Prostate gland (tissue), 2 donors: ENCODE data around the gene IL1RAPL2. TPM values are rescaled to one million over a fixed set of nuclear protein-coding genes. Genes with fewer than 3 reads are reported as not detected.

Experiments used
- DNase-seq: peaks from one replicate; pipeline ENCODE4 v3.0.0-alpha.2; 2019; ENCODE audit warnings: low spot score
- H3K27ac ChIP-seq, 2 donors: fragments of 200-600 bp; sonication (generic); 2 replicates each; pipeline ENCODE4 v1.5.1; 2017 to 2019
- H3K27me3 ChIP-seq: fragments of 200-600 bp; sonication (generic); replicated peaks from 2 replicates; pipeline ENCODE4 v1.5.1; 2019; ENCODE audit not compliant: insufficient read depth
- H3K36me3 ChIP-seq, 2 donors: fragments of 200-600 bp; sonication (generic); 1 replicate in 1 of 2; 2 replicates in 1 of 2; pipeline versions ENCODE4 v1.5.1 to v1.8.1; 2017 to 2019
- H3K4me1 ChIP-seq: fragments of 200-600 bp; sonication (generic); replicated peaks from 2 replicates; pipeline ENCODE4 v1.5.1; 2019
- H3K4me3 ChIP-seq, 2 donors: fragments of 200-600 bp; sonication (generic); 2 replicates each; pipeline ENCODE4 v1.5.1; 2017 to 2019
- H3K9me3 ChIP-seq: fragments of 200-600 bp; sonication (generic); 2 replicates; pipeline ENCODE4 v1.5.1; 2017
- CTCF ChIP-seq, 4 experiments: fragments of 200-600 bp in 2 of 4; fragments of 450-650 bp in 2 of 4; sonication (generic) in 2 of 4; IDR thresholded peaks; 1 replicate in 3 of 4; 2 replicates in 1 of 4; pipeline ENCODE4 v1.5.1; 2016 to 2019; ENCODE audit warnings: antibody characterized with exemption in 4 of 4, mild to moderate bottlenecking in 2 of 4, moderate library complexity in 2 of 4
- POLR2A ChIP-seq: fragments of 450-650 bp; IDR thresholded peaks from one replicate; pipeline ENCODE4 v1.6.1; 2016; ENCODE audit warnings: antibody characterized with exemption, mild to moderate bottlenecking
- POLR2AphosphoS5 ChIP-seq: sonication (generic); formaldehyde crosslinking; IDR thresholded peaks from one replicate; pipeline ENCODE4 v1.6.1; 2017; ENCODE audit warnings: antibody characterized with exemption
- WGBS: methylation state at CpG from one replicate; pipeline ENCODE4 v1.1.5; 2018; 5-methylcytosine and 5-hydroxymethylcytosine counted together
- intact Hi-C: fragments of 100-400 bp; cut with DNase I; formaldehyde crosslinking; loops from one replicate; pipeline ENCODE4 v1.14.2; 2022
- total RNA-seq, 2 donors: library from RNA; depleted of rRNA; stranded (reverse); fragments of >200 nt; gene quantifications; one replicate each; pipeline ENCODE4 v1.1.0, GENCODE V29; 2016

IL1RAPL2 gene
- total RNA-seq, 2 donors from 2014 or later = 0.51 TPM; not detected in 1

GRCh38 chrX:105758754-105759153 lies 1192.8 kb downstream of the IL1RAPL2 start:
- H3K27ac ChIP-seq = no peak overlapping the region
- H3K27me3 ChIP-seq = no peaks in the 10 kb centered on the region
- no peak for DNase-seq
- H3K4me3 ChIP-seq = no peak overlapping the region
- intact Hi-C loops = no loop called here
- 69% methylated on average over 1 of the region's 1 CpG for WGBS
- H3K9me3 ChIP-seq = no peaks in the 10 kb centered on the region
- TF ChIP-seq POLR2A (no peak), POLR2AphosphoS5 (no peak), CTCF (IDR thresholded peaks at IDR 0.05) (no peak)
- no peaks in the 10 kb centered on the region for H3K36me3 ChIP-seq
- H3K4me1 ChIP-seq = no peaks in the 10 kb centered on the region

GRCh38 chrX:105759598-105759997 lies 1193.6 kb downstream of the IL1RAPL2 start:
- 79% methylated on average over 2 of the region's 2 CpGs for WGBS
- intact Hi-C loops = no loop called here

GRCh38 chrX:105765691-105766090 lies 1199.7 kb downstream of the IL1RAPL2 start:
- H3K4me3 ChIP-seq = no peak overlapping the region
- H3K4me1 ChIP-seq = no peaks in the 10 kb centered on the region
- intact Hi-C loops = no loop called here
- H3K27me3 ChIP-seq = no peaks in the 10 kb centered on the region
- WGBS = 85% methylated on average over 1 of the region's 1 CpG
- no peaks in the 10 kb centered on the region for H3K36me3 ChIP-seq
- no peak for TF ChIP-seq POLR2A
- no peak for TF ChIP-seq CTCF (IDR thresholded peaks at IDR 0.05)
- no peak for TF ChIP-seq POLR2AphosphoS5
- H3K27ac ChIP-seq = no peak overlapping the region
- no peak for DNase-seq
- H3K9me3 ChIP-seq = no peaks in the 10 kb centered on the region

More at GRCh38 chrX:105759598-105759997, 1193.6 kb downstream of the IL1RAPL2 start:
- Histone ChIP-seq H3K4me1 (no peaks in the 10 kb centered on the region), H3K4me3 (no peak overlapping the region), H3K36me3 (no peaks in the 10 kb centered on the region), H3K27me3 (no peaks in the 10 kb centered on the region), H3K27ac (no peak overlapping the region), H3K9me3 (no peaks in the 10 kb centered on the region)
- TF ChIP-seq POLR2AphosphoS5 (no peak), CTCF (IDR thresholded peaks at IDR 0.05) (no peak), POLR2A (no peak)
- DNase-seq = no peak

- Histone ChIP-seq H3K9me3 (no peaks in the 10 kb centered on the region), H3K4me3 (no peak overlapping the region), H3K4me1 (no peaks in the 10 kb centered on the region), H3K27ac (no peak overlapping the region), H3K36me3 (no peaks in the 10 kb centered on the region), H3K27me3 (no peaks in the 10 kb centered on the region)
- intact Hi-C loops = no loop called here
- DNase-seq = no peak
- TF ChIP-seq POLR2AphosphoS5 (no peak), CTCF (IDR thresholded peaks at IDR 0.05) (no peak), POLR2A (no peak)
These were observed 1207.8 kb downstream of the IL1RAPL2 start for GRCh38 chrX:105773801-105774200.

- H3K27me3 ChIP-seq = no peaks in the 10 kb centered on the region
- no peaks in the 10 kb centered on the region for H3K36me3 ChIP-seq
- H3K27ac ChIP-seq = no peak overlapping the region
- H3K9me3 ChIP-seq = no peaks in the 10 kb centered on the region
- 23% methylated on average over 3 of the region's 3 CpGs for WGBS
- no peak for DNase-seq
- no peaks in the 10 kb centered on the region for H3K4me1 ChIP-seq
- TF ChIP-seq POLR2A (no peak), CTCF (IDR thresholded peaks at IDR 0.05) (no peak), POLR2AphosphoS5 (no peak)
- intact Hi-C loops = no loop called here
- H3K4me3 ChIP-seq = no peak overlapping the region
These were observed 1209.7 kb downstream of the IL1RAPL2 start for GRCh38 chrX:105775679-105776078.
